Left lobe of liver (tissue), 1 donor: Measurements from ENCODE around the gene NLRC3. TPM values are rescaled to one million over a fixed set of nuclear protein-coding genes. Genes with fewer than 3 reads are reported as not detected.

Experiments used
- total RNA-seq: library from RNA; stranded (reverse); gene quantifications from one replicate; pipeline ENCODE4 v1.2.1, GENCODE V29; 2021
- donor health status: DM: no; HTN: yes; CAD: no.

The NLRC3 gene
- total RNA-seq, 1 donor from 2014 or later, result 0.81 TPM

Other genes with a start within 250 kb of the NLRC3 start
- gene OR2C1, start 221.5 kb downstream of the NLRC3 start, total RNA-seq, result not detected
- gene ZSCAN32, start 176.4 kb downstream of the NLRC3 start, total RNA-seq, result 5.6 TPM
- 4.2 TPM for gene ZNF174, start 176.2 kb downstream of the NLRC3 start, total RNA-seq
- gene ZNF597, start 133.9 kb downstream of the NLRC3 start, total RNA-seq, result 0.91 TPM
- gene NAA60, start 133.7 kb downstream of the NLRC3 start, total RNA-seq, result 39.5 TPM
- gene C16orf90, start 81.9 kb downstream of the NLRC3 start, total RNA-seq, result not detected
- gene CLUAP1, start 76.4 kb downstream of the NLRC3 start, total RNA-seq, result 6.8 TPM
- 2.8 TPM for gene SLX4, start 34.2 kb upstream of the NLRC3 start, total RNA-seq
- gene DNASE1, start 77.3 kb upstream of the NLRC3 start, total RNA-seq, result 4.6 TPM
- gene TRAP1, start 140.1 kb upstream of the NLRC3 start, total RNA-seq, result 154 TPM